CMK (cell line): Measurements from ENCODE around the gene DCLK3.

ENCODE experiments used
- DNase-seq: peaks from one replicate; pipeline ENCODE4 v3.0.0-alpha.2; 2010; ENCODE audit warnings: low read depth

DCLK3 gene

DNA sequence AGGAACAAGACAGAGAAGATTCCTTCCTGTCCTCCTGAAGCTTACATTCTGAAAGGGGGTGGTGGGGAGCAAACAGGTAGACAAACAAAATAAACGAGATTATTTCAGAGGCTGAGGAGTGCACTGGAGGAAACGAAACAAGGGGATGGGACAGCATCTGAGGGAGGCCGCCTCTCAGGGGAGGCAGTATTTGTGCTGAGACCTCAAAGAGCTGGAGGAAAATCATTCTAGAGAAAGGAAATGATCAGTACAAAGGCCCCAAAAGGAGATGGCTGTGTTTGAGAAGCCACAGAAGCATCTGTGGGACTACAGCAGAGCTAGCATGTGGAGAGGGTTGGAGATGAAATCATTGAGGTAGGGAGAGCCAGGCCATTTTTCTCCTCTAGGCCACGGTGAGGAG, 55.1 kb downstream of the DCLK3 start:
- DNase-seq, result no peak

DNA sequence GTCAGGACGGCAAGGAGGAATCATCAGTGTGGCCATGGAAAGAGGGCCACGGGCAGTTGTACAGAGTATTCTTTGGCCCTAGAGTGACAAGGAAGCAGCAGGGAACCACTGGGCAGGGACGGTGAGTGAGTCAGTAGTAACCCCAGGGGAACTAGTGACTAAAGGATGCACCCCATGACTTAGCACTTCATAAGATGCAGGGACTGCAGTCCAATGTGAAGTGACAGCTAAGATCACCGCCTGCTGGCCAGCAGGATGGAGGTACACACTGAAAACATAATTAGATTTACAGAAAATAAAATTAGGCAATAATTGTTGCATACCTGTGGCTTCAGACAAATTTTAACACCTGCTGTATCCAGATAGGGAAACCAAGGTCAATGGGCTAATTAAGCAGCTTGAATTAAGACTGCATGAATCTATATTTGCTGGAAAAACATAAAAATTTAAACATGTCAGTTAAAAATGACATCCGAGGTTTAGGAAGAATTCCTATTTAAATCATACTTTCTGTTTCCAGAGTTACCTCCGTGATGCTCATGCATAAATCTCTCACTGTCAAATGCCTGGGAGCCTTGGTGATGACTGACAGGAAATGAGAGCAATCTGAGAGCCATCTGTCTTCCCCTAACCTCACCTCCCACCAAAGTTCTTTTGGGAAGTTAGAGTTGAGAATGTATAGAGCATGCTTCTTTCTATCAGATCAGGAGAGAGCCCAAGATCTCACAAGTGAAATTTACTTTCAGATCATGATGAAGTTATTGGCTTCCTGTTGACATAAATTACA, 56.5 kb downstream of the DCLK3 start:
- DNase-seq, result no peak

DNA sequence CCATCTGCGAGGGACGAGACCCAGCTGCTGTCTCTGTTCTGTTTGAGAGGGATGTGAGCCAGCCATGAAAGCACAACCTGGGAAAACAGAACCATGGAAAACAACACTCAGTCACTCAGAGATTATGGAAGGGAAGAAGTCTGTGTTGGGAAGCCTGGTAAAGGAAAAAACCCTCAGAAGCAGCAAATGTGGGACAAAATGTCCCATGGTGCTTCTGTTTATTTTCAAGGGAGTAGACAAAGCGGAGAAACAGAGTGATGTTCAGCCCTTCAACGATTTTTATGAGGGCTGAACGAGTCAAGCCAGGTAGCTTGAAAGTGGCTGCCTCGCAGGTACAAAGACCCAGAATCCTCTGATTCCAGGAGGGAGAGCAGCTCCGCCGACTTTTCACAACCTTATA, 59.3 kb downstream of the DCLK3 start:
- DNase-seq, result no peak

GRCh38 chr3:36704280-36704679, 60.1 kb downstream of the DCLK3 start:
- DNase-seq, result no peak

- DNase-seq, result no peak
Observed at GRCh38 chr3:36701249-36701572, 63.1 kb downstream of the DCLK3 start.

GRCh38 chr3:36700537-36701248, 63.7 kb downstream of the DCLK3 start:
- no peak for DNase-seq

DNA sequence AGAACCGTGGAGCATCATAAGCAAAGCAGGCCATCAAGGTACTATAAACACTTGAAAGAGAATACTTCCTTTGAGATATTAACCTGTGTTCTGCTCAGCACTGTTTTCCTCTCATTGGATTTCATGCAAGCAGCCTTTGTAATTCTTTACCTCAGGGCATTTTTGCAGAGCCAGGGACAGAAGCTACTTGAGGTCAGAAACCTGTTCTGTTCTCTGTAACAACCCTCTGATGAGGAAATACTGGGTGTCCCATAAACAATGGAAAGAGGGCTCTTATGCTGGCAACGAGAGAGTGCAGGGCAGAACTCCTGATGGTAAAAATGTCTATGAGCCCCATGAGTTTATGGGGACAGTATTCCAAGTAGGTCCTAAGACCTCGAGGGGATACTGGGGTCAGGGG, 66.0 kb downstream of the DCLK3 start:
- no peak for DNase-seq

GRCh38 chr3:36697229-36698001, 66.9 kb downstream of the DCLK3 start:
- no peak for DNase-seq

- no peak for DNase-seq
Observed at GRCh38 chr3:36696799-36697198, 67.6 kb downstream of the DCLK3 start.

DNA sequence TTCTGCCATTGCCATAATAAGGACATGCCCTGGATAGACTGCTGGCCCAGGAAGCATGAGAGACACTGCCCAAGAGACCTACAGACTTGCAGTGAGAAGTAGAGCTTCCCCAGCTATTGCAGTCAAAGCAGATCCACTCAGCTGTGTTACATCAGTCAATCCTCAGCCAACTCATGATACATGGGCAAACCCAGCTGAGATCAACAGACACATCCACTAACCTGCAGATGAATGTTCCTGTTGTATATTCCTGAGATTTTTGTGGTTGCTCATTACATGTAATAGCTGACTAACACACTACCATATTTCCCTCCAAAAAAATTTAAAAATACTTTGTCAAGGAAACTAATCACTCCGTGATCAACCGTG, 68.6 kb downstream of the DCLK3 start:
- no peak for DNase-seq

DNA sequence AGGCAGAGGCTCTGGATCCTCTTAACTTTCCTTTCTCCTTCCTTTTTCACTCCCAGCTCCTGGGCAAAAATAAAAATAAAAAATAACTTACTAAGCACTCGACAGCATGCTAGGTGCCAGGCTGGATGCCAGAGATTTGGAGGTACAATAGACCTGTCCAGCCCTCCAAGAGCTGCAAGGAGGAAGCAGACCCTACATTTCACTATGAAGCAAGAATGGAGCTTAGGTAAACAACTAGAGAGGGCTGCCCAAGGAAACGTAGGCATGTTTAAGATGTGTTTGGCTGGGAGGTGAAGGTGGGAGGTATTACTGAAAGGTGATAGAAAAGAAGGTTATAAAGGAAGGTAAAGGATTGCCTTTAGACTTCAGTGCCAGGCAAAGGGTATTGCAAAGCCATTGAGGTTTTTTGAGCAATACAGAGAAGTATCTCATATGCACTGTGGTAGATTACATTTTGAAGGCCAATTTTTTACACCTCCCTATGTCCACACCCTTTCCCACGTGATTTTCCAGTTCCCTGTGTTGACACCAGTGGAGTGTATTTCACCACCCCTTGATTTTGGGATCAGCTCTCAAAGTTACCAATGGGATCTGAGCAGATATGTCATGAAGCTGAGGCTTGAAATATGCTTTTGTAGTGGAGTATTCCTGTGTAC, 69.1 kb downstream of the DCLK3 start:
- no peak for DNase-seq

DNA sequence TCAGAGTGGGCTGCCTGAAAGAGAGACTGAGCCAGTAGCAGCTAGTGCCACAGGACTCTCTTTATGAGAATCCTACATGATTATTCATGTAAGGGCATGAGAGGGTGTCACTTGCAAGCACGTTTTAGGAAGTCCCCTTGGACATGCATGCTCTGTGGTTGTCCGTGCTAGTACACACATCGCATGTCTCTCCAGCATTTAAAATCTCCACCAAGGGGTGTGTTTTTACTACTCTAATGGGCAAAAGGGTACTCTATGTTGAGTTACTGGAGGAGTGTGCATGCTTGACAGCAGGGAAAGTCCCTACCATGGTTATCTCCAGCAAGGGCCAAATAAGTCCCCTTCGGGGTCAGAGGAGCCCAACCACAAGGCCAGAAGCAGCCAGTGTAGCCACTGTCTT, 70.7 kb downstream of the DCLK3 start:
- DNase-seq, result no peak

DNA sequence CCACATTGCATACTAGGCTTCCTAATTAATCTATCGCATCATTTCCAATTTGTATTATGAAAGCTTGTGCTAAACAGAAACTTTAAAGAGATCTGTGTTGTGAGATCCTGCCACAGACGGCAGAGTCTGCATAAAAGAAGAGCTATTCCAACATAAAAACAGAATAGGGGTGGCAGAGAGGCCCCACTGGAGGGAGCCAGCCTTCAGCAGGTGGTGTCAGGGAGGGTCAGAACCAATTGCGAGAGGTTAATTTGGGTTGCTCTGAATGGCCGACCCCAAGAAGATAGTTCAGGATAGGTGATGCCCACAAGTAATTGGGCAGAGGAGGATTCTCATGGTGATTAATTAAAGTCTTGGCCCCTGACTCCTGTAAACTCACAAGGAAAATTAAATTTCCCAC, 74.8 kb downstream of the DCLK3 start:
- DNase-seq, result no peak

GRCh38 chr3:36688815-36689214, 75.5 kb downstream of the DCLK3 start:
- no peak for DNase-seq

GRCh38 chr3:36686516-36686915, 77.8 kb downstream of the DCLK3 start:
- no peak for DNase-seq

- no peak for DNase-seq
Observed at GRCh38 chr3:36681867-36682266, 82.5 kb downstream of the DCLK3 start.

GRCh38 chr3:36680952-36681351, 83.4 kb downstream of the DCLK3 start:
- DNase-seq, result no peak

- DNase-seq, result no peak
Observed at GRCh38 chr3:36679384-36680200, 84.8 kb downstream of the DCLK3 start.

DNA sequence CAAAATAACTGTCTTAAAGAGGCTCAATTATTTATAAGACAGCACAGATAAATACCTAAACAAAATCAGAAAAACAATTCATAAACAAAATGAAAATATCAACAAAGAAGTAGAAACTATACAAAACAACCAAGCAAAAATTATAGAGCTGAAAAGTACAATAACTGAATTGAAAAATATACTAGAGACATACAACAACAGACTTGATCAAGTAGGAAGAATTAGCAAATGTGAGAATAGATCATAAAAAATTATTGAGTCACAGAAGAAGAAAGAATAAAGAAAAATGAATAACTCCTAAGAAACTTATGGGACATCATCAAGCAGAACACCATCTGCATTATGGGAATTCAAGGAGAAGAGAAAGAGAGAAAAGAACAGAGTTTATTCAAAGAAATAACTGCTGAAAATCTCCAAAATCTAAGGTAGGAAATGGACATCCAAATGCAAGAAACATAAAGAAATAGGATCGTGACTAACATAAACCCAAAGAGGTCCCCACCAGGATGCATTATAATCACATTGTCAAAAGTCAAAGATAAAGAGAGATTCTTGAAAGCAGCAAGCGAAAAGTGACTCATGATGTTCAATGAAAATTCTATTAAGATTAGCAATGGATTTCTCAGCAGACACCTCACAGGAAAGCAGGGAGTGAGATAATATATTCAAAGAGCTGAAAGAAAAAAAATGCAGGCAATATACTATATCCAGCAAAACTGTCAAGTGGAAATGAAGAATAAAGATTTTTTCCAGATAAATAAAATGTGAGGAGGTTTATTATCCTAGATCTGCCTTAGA, 85.9 kb downstream of the DCLK3 start:
- no peak for DNase-seq

GRCh38 chr3:36677331-36678007, 86.9 kb downstream of the DCLK3 start:
- DNase-seq, result no peak
